Brain microvascular endothelial cell (primary cell): ENCODE data around the gene OTOS.

ENCODE experiments used
- DNase-seq: peaks from one replicate; pipeline ENCODE4 v3.0.0-alpha.2; 2020
- H3K27ac ChIP-seq: fragments of 250-450 bp; sonication (Bioruptor Pico); 2 replicates; pipeline ENCODE4 v1.5.1; 2020; ENCODE audit warnings: mild to moderate bottlenecking, moderate library complexity
- H3K27me3 ChIP-seq: fragments of 250-450 bp; sonication (Bioruptor Pico); replicated peaks from 2 replicates; pipeline ENCODE4 v1.5.1; 2020; ENCODE audit warnings: mild to moderate bottlenecking
- H3K36me3 ChIP-seq: fragments of 250-450 bp; sonication (Bioruptor Pico); replicated peaks from 2 replicates; pipeline ENCODE4 v1.5.1; 2020; ENCODE audit warnings: mild to moderate bottlenecking
- H3K4me3 ChIP-seq: 2 replicates; pipeline ENCODE4 v1.5.1; 2011; ENCODE audit warnings: low read depth, mild to moderate bottlenecking, control low read depth, low read length, moderate library complexity
- in situ Hi-C: cut with HindIII; loops from 2 replicates; pipeline ENCODE4 v1.10.0; 2017; ENCODE audit warnings: low sequenced_read_pairs, low pct_ligation_motif_present
- TF ChIP-seq, protein P1 (sequence below): IDR thresholded peaks from 2 replicates; pipeline ENCODE4 v1.5.1; 2011; ENCODE audit warnings: low read depth, mild to moderate bottlenecking, moderate library complexity, low read length, control low read depth, inconsistent platforms; ENCODE audit errors: missing control alignments

The OTOS gene

DNA sequence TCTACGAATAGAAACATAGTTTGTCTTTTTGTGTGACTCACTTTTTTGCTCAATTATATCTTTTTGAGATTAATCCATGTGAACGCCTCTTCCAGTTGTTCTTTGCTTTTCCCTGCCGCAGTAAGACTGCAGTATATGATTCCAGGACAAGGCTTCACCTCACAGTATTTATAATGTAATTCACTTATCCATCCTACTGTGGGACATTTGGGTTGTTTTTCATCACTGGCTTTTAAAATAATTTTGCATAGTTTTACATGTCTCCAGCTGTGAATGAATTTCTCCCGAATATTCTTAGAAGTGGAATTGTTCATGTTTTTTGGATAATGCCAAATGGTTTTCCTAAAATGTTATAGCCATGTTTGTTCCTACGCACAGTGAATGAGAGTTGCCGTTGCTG is 26.2 kb downstream of the OTOS start:
- in situ Hi-C loops: no loop called here
- Histone ChIP-seq H3K36me3 (no peaks in the 10 kb centered on the region), H3K4me3 (no peak overlapping the region), H3K27me3 (peaks cover 2% of the 10 kb centered on the region), H3K27ac (no peak overlapping the region)
- TF ChIP-seq, protein P1, sequence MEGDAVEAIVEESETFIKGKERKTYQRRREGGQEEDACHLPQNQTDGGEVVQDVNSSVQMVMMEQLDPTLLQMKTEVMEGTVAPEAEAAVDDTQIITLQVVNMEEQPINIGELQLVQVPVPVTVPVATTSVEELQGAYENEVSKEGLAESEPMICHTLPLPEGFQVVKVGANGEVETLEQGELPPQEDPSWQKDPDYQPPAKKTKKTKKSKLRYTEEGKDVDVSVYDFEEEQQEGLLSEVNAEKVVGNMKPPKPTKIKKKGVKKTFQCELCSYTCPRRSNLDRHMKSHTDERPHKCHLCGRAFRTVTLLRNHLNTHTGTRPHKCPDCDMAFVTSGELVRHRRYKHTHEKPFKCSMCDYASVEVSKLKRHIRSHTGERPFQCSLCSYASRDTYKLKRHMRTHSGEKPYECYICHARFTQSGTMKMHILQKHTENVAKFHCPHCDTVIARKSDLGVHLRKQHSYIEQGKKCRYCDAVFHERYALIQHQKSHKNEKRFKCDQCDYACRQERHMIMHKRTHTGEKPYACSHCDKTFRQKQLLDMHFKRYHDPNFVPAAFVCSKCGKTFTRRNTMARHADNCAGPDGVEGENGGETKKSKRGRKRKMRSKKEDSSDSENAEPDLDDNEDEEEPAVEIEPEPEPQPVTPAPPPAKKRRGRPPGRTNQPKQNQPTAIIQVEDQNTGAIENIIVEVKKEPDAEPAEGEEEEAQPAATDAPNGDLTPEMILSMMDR: no peak
- no peak for DNase-seq

DNA sequence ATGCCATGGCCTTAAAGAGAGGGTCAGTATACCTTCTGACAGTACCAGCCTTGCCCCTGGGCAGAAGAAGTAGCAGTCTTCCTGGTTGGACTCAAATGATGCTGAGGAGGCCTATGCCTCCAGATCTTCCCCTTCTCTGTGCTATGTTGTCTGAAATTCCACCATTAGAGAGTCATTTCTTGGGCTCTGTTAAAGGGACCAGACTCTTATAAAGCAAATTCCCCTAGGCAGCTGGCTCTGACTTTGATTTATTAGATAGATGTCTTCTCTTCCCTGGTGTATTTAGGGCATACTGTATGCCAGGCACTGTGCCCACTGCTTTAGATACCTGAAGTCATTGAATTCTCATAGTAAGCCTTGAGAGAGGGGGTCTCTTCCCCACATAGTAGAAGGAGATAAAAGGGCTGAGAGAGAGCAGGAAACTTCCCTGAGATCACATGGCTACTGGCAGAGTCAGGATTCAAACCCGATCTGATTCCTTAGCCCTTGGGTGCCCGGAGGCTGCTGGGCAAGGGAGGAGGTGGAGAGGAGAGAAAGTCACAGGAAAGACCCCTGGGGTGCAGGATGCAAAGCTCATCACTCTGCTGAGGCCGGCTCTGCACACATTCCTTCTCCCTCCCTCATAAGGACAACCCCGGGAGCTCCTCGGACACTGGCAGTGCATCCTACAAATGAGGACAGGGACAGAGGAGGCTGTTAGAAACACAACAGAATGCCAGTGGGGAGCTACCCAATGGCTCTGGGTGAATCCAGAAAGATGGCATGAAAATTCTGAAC is 27.4 kb downstream of the OTOS start:
- Histone ChIP-seq H3K27me3 (peaks cover 2% of the 10 kb centered on the region), H3K36me3 (no peaks in the 10 kb centered on the region), H3K4me3 (no peak overlapping the region), H3K27ac (no peak overlapping the region)
- in situ Hi-C loops: no loop called here
- TF ChIP-seq, protein P1: no peak
- no peak for DNase-seq

DNA sequence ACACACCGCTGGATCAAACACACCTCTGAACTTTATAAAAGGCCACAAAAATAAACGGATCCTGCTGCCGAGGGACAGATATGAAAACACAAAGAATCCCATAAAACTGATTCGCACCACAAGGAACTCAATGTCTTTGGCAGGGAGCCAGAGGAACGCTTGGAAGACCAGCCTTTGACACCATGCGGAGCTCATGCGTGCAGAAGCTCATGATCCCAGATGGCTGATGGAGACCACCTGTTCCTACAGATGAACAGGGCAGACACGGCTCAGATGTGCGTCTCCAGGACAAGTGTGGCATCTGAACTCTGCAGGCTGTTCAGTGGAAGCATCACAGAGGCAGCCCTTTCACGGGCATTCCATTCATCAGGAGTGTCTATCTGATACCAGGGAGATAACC is 29.2 kb downstream of the OTOS start:
- TF ChIP-seq, protein P1: no peak
- peaks cover 2% of the 10 kb centered on the region for H3K27me3 ChIP-seq
- no peaks in the 10 kb centered on the region for H3K36me3 ChIP-seq
- in situ Hi-C loops: no loop called here
- H3K4me3 ChIP-seq: no peak overlapping the region
- no peak overlapping the region for H3K27ac ChIP-seq
- no peak for DNase-seq

DNA sequence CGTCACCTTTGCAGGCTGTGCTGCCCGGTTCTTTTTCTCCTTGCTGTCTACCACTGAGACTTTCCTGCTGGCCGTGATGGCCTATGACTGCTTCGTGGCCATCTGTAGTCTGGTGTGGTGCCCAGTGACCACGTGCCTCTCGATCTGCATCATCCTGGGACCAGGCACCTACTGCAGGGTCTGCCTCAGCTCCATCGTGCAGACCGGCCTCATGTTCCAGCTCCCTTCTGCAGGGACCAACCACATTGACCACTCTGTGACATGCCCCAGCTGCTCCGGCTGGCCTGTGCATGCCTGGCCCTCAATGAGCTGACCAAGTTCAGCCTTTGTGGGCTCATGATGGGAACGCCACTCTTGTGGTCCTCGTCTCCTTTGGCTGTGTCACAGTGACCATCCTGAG is 31.1 kb downstream of the OTOS start:
- H3K36me3 ChIP-seq: no peaks in the 10 kb centered on the region
- in situ Hi-C loops: no loop called here
- no peak overlapping the region for H3K27ac ChIP-seq
- H3K27me3 ChIP-seq: no peaks in the 10 kb centered on the region
- TF ChIP-seq, protein P1: no peak
- no peak for DNase-seq
- H3K4me3 ChIP-seq: no peak overlapping the region

DNA sequence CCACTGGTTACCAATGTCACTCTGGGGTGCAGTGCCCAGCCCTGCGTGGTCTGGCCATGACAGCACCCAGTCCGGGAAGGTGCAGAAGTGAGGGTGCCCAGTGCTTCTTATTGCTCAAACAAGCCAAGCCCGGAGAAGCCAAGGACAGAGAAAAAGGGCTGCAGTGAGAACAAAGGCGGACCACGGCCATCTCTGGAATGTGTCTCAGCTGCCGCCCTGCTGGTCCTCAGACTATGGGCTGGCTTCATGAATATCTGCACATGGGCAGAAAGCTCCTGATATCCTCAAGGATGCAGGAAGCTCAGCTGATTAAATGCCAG is 33.0 kb downstream of the OTOS start:
- in situ Hi-C loops: no loop called here

More for the DNA sequence above, 33.0 kb downstream of the OTOS start:
- Histone ChIP-seq H3K36me3 (no peaks in the 10 kb centered on the region), H3K4me3 (no peak overlapping the region), H3K27me3 (no peaks in the 10 kb centered on the region), H3K27ac (no peak overlapping the region)
- no peak for DNase-seq
- TF ChIP-seq, protein P1: no peak
